NCI-H524 treated with DMSO at 0.1 percent for 48 hours (cell line): ENCODE measurements around the gene AUP1.

Source experiments
- DNase-seq: peaks from one replicate; lab custom pipeline; 2025; lab: John Stamatoyannopoulos, UW

The AUP1 gene

GRCh38 chr2:74535440-74535965 is 6.0 kb upstream of the AUP1 start:
- no peak for DNase-seq

- no peak for DNase-seq
Observed at GRCh38 chr2:74534411-74534810, 4.9 kb upstream of the AUP1 start.

- no peak for DNase-seq
Observed at GRCh38 chr2:74533464-74533863, 4.0 kb upstream of the AUP1 start.

GRCh38 chr2:74532222-74532621 is 2.7 kb upstream of the AUP1 start:
- DNase-seq, result no peak

- no peak for DNase-seq
Observed at GRCh38 chr2:74531666-74532065, 2.2 kb upstream of the AUP1 start.

GRCh38 chr2:74530239-74531187 is 1.0 kb upstream of the AUP1 start:
- no peak for DNase-seq

GRCh38 chr2:74528600-74529356 is 728 bp downstream of the AUP1 start:
- no peak for DNase-seq

GRCh38 chr2:74527741-74528140 is 1.8 kb downstream of the AUP1 start:
- no peak for DNase-seq

GRCh38 chr2:74526649-74527230 is 2.8 kb downstream of the AUP1 start:
- no peak for DNase-seq

GRCh38 chr2:74525717-74526648 is 3.5 kb downstream of the AUP1 start, which contains the start of gene DQX1:
DQX1 (minus strand) TSS chr2:74526231; CDS start chr2:74525729, 502 bp downstream.
- DNase-seq, result no peak

- no peak for DNase-seq
Observed at GRCh38 chr2:74524955-74525716, 4.4 kb downstream of the AUP1 start.

- no peak for DNase-seq
Observed at GRCh38 chr2:74524005-74524404, 5.5 kb downstream of the AUP1 start.

GRCh38 chr2:74522516-74522915 is 7.0 kb downstream of the AUP1 start:
- no peak for DNase-seq

- no peak for DNase-seq
Observed at GRCh38 chr2:74516650-74517049, 12.9 kb downstream of the AUP1 start.

GRCh38 chr2:74515981-74516633 is 13.4 kb downstream of the AUP1 start:
- DNase-seq, result no peak

- no peak for DNase-seq
Observed at GRCh38 chr2:74515271-74515980, 14.1 kb downstream of the AUP1 start.

- no peak for DNase-seq
Observed at GRCh38 chr2:74514368-74515270, 14.9 kb downstream of the AUP1 start, which contains the start of gene TLX2. TLX2 (plus strand) TSS chr2:74514450; CDS start chr2:74514807, 357 bp downstream.
